Neutrophil (primary cell): ENCODE results near the gene PDE6H.

Source experiments
- H3K27ac ChIP-seq: fragments of 200-600 bp; sonication (generic); 2 replicates; pipeline ENCODE4 v1.5.1; 2016; ENCODE audit warnings: mild to moderate bottlenecking, moderate library complexity
- H3K27me3 ChIP-seq: fragments of 200-600 bp; sonication (generic); 2 replicates; pipeline ENCODE4 v1.6.0; 2016; ENCODE audit warnings: mild to moderate bottlenecking
- H3K36me3 ChIP-seq: fragments of 200-600 bp; sonication (generic); 2 replicates; pipeline ENCODE4 v1.5.1; 2017
- H3K4me1 ChIP-seq, 2 experiments: fragments of 200-600 bp in 1 of 2; sonication (generic) in 1 of 2; 1 replicate in 1 of 2; 2 replicates in 1 of 2; pipeline versions ENCODE4 v1.5.1 to v1.6.1; 2013 to 2016; ENCODE audit warnings: low read depth in 1 of 2, low read length in 1 of 2, mild to moderate bottlenecking in 1 of 2, moderate library complexity in 1 of 2; ENCODE audit not compliant: control insufficient read depth in 1 of 2, insufficient read depth in 1 of 2
- H3K4me3 ChIP-seq, 2 experiments: fragments of 200-600 bp in 1 of 2; sonication (generic) in 1 of 2; 1 replicate in 1 of 2; 2 replicates in 1 of 2; pipeline ENCODE4 v1.5.1; 2013 to 2016; ENCODE audit warnings: low read depth in 1 of 2, low read length in 1 of 2, mild to moderate bottlenecking in 1 of 2, moderate library complexity in 1 of 2
- H3K9me3 ChIP-seq: fragments of 200-600 bp; sonication (generic); 2 replicates; pipeline ENCODE4 v1.5.1; 2016
- TF ChIP-seq, protein P1 (sequence below): fragments of 200-600 bp; sonication (generic); IDR thresholded peaks from 2 replicates; pipeline ENCODE4 v1.5.1; 2016; ENCODE audit warnings: antibody characterized with exemption

Gene PDE6H

DNA sequence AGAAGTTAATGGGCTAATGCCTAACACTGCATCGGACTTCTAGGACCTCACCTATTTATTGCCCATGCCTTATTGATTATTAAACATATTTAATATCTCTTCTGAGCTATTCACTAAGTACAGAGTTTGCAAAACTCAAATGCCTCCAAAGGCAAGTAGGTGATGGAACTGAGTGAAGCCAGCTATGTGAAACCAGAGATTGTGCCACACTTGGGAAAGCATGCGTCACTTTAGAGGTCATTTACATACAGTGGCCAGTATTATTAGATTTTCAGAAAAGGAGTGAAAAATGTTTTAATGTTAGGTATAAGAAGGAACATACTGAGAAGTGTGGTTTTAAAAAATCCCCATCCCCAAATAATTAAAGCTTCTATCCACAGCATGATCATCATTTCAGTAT is 27.7 kb downstream of the PDE6H start:
- Histone ChIP-seq H3K4me3 (no peak overlapping the region), H3K4me1 (peaks cover 2 to 3% of the 10 kb centered on the region in 2 experiments), H3K27ac (no peak overlapping the region), H3K9me3 (no peaks in the 10 kb centered on the region), H3K27me3 (peaks cover 67% of the 10 kb centered on the region), H3K36me3 (no peaks in the 10 kb centered on the region)
- TF ChIP-seq, protein P1, sequence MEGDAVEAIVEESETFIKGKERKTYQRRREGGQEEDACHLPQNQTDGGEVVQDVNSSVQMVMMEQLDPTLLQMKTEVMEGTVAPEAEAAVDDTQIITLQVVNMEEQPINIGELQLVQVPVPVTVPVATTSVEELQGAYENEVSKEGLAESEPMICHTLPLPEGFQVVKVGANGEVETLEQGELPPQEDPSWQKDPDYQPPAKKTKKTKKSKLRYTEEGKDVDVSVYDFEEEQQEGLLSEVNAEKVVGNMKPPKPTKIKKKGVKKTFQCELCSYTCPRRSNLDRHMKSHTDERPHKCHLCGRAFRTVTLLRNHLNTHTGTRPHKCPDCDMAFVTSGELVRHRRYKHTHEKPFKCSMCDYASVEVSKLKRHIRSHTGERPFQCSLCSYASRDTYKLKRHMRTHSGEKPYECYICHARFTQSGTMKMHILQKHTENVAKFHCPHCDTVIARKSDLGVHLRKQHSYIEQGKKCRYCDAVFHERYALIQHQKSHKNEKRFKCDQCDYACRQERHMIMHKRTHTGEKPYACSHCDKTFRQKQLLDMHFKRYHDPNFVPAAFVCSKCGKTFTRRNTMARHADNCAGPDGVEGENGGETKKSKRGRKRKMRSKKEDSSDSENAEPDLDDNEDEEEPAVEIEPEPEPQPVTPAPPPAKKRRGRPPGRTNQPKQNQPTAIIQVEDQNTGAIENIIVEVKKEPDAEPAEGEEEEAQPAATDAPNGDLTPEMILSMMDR: no peak

DNA sequence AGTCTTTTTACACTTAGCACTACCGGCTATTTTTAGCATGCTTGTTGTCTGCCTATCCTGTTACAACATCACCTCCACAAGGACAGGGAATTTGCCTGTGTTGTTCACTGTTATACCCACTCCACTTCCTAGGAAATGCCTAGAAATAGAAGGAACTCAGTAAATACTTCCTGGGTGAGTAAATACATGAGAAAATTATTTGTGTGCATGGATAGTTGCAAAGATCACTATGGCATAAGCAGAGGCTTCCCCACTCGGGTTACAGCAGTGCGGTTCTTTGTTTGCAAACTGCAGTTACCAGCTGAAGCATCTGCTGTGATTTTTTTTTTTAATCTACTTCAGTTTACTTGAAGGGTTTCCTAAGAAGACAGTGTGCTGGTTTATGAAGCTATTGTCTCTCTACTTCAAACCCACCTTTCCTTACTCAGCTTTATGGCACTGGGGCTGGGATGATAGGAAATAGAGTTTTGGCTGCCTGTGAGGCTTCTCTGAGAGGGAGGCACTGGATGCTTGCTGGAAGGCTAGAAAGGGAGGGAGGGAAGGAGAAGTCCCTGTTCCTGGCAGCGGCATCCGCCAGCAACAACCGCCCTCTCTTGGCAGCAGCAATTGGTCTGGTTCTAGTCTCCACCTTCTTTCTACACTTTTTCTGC is 29.0 kb downstream of the PDE6H start:
- no peaks in the 10 kb centered on the region for H3K9me3 ChIP-seq
- no peak overlapping the region for H3K27ac ChIP-seq
- no peak overlapping the region for H3K4me3 ChIP-seq
- TF ChIP-seq, protein P1: no peak
- peaks cover 75% of the 10 kb centered on the region for H3K27me3 ChIP-seq
- H3K36me3 ChIP-seq: no peaks in the 10 kb centered on the region
- H3K4me1 ChIP-seq: no peaks in the 10 kb centered on the region

DNA sequence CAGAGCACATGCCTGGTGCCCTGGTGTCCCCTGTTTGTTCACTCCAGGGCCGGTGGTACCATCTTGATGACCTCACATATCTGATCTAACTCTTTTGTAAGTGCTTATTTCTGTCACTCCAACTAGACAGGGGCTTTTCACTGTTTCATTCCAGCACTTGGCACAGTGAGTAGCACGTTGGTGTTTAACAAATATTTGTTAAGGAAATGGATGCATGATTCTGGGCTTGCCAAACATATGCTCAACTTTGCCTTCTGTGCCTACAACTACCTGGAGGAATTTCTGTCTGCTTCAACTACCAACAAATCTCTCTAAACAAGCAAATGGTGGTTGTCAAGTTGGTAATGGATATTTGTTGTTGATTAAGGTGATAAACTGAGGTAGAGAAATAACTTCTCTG is 31.6 kb downstream of the PDE6H start:
- no peaks in the 10 kb centered on the region for H3K36me3 ChIP-seq
- TF ChIP-seq, protein P1: no peak
- H3K9me3 ChIP-seq: no peaks in the 10 kb centered on the region
- H3K27me3 ChIP-seq: peaks cover 91% of the 10 kb centered on the region
- no peak overlapping the region for H3K4me3 ChIP-seq
- H3K4me1 ChIP-seq: no peaks in the 10 kb centered on the region
- H3K27ac ChIP-seq: no peak overlapping the region

DNA sequence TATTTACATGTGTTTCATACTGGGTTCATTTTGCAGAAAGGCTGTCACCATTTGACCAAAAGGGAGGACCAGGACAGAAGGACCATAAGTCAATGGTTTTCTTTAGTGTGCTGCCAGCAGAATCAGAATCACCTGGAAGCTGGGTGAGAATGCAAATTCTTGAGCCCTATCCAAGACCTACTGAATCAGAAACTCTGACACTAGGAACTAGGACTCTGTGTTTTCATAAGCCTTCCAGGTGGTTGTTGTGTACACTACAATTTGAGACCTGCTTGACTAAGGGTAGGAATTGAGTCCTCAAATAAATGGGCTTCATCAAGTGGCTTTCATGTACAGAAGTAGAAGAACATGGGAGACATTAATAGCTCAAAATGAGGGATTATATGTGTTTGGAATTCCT is 32.2 kb downstream of the PDE6H start:
- Histone ChIP-seq H3K4me1 (no peaks in the 10 kb centered on the region), H3K9me3 (no peaks in the 10 kb centered on the region), H3K27me3 (peaks cover 85% of the 10 kb centered on the region), H3K4me3 (no peak overlapping the region), H3K27ac (no peak overlapping the region), H3K36me3 (no peaks in the 10 kb centered on the region)
- TF ChIP-seq, protein P1: no peak

DNA sequence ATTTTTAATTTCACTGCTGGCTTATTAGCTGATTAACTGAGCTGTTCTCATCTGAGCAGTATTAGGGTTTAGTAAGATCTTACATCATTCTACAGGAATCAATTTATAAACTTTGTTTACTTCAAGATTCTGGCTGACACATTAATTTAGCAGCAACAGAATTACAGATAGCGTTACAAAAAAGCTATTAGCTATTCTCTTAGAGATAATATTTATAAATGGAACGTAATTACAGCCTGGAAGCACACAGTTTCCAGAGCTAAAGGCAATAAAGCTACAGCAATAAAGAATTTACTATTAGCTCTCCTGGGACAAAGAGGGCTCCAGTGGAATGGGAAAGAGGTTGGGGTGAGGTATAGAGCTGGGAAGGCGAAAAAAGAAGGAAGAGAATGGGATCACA is 34.7 kb downstream of the PDE6H start:
- TF ChIP-seq, protein P1: no peak
- H3K27me3 ChIP-seq: peaks cover 61% of the 10 kb centered on the region
- H3K4me3 ChIP-seq: no peak overlapping the region
- H3K9me3 ChIP-seq: no peaks in the 10 kb centered on the region
- H3K36me3 ChIP-seq: no peaks in the 10 kb centered on the region
- H3K4me1 ChIP-seq: no peaks in the 10 kb centered on the region
- no peak overlapping the region for H3K27ac ChIP-seq
